ENCODE measurements around the gene SPRY4. TPM values are rescaled to one million over a fixed set of nuclear protein-coding genes. Genes with fewer than 3 reads are reported as not detected.

Gene SPRY4
- total and polyA plus RNA-seq, 2 of the 13 experiments (the other 11 are each of a cell fraction or from before 2014, with no cell fraction given), result 8.9 to 17.8 TPM

- TF ChIP-seq DMTF1 (CRISPR knock-in tag; IDR thresholded peaks at IDR 0.05), result no peak
- TF ChIP-seq CCDC6 (CRISPR knock-in tag; IDR thresholded peaks at IDR 0.05), result peak; percentile 87; the same call in 1 of the 2 replicates
- peak; percentile 34 for TF ChIP-seq STAG1 (CRISPR knock-in tag; IDR thresholded peaks at IDR 0.05)
- TF ChIP-seq ZNF775 (CRISPR knock-in tag; IDR thresholded peaks at IDR 0.05; ENCODE audit: borderline replicate concordance), result no peak
- no peak for TF ChIP-seq HNRNPH1 (optimal IDR thresholded peaks at IDR 0.05; ENCODE audit: low read depth, low read length)
- TF ChIP-seq ZNF318 (CRISPR knock-in tag; IDR thresholded peaks at IDR 0.05), result no peak
- TF ChIP-seq ZNF737 (CRISPR knock-in tag; IDR thresholded peaks at IDR 0.05; ENCODE audit: borderline replicate concordance), result no peak
- TF ChIP-seq SRSF4 (IDR thresholded peaks at IDR 0.05; ENCODE audit: low read depth, low read length, poor library complexity, severe bottlenecking), result no peak
- TF ChIP-seq HDAC1 (CRISPR knock-in tag; IDR thresholded peaks at IDR 0.05), result peak; percentile 88; the same call in 1 of the 2 replicates
- TF ChIP-seq NFAT5 (CRISPR knock-in tag; IDR thresholded peaks at IDR 0.05), result no peak
- no peak for TF ChIP-seq ZNF414 (CRISPR knock-in tag; IDR thresholded peaks at IDR 0.05)
These were observed at the start of gene SPRY4 (continued) for GRCh38 chr5:142324871-142325724.

Measured in HepG2 (cell line).